Umbilical cord (tissue), 2 donors: ENCODE data around the gene INAFM2. TPM values are rescaled to one million over a fixed set of nuclear protein-coding genes. Genes with fewer than 3 reads are reported as not detected.

Experiments used
- DNase-seq: peaks from one replicate; pipeline ENCODE4 v3.0.0-alpha.2; 2015; ENCODE audit warnings: low spot score
- total RNA-seq: library from RNA; depleted of rRNA; stranded (reverse); fragments of >200 nt; gene quantifications from one replicate; pipeline ENCODE4 v1.2.3, GENCODE V29; 2014; ENCODE audit warnings: low replicate concordance; ENCODE audit not compliant: insufficient read depth

Gene INAFM2
- total RNA-seq, 1 donor from 2014 or later, result 26.7 TPM

DNA sequence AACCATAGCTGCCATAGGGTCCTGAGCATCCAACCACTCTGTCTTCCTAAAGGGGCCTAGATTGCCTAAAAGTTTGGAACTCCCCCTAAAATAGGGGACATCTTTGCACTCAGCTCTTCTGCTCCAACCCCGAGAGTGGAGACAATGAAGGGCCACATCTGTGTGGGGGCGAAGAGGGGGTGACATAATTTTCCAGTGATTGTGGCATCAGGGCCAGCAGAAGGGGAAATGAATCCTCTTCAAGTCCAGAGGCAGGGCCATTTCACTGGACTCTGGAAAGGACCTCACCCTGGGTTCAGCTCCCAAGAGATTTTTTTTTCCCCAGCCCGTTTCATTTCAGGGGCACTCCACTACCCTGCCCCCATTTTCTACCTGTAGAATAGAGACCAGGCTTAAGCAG lies 36.0 kb upstream of the INAFM2 start:
- no peak for DNase-seq

DNA sequence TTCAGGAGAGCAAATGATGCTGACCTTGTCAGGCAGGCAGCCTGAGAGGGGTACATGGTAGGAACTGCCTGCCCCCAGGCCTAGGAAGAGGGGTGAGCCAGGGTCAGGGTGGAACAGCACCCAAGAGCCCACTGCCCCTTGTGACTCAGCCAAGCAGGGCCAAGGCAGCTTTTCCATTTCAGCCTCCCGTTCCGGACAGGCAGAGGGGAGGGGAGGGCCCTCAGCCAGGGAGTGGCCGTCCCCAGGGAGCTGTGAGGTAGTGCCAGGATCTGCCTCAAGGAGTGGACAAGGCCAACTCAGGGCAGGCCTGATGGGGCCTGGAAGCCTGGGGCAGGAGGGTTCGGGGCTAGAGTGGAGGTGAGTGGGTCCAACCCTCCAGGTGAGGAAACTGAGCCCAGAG lies 35.5 kb upstream of the INAFM2 start:
- DNase-seq, result no peak

DNA sequence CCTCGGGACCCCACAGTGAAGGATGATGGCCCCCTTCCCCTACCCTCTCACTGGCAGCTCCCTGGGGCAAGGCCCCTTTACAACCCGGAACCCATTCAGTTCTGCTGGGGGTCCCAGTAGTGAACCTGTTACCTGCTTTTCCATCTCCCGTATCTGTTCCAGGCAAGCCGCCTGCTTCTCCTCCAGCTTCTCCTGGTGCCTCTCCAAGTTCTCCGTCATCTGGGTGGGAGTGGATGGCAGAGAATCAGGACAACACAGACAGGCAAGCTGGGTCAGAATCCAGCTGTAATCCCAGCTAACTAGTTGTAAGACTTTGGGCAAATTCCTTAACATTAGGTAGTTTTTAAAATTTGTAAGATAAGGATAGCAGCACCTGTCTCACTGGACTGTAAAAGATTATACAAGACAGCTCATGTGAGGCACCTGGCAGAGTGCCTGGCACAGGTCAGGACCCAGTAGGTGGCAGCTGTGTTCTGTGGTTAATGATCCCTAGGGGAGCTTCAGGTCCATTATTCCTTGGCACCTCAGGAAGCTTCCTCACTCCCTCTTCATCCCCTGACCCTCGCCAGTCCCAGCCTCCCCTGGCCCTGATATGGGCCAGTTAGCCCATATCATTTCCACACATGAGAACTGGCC lies 34.2 kb upstream of the INAFM2 start:
- DNase-seq, result no peak

DNA sequence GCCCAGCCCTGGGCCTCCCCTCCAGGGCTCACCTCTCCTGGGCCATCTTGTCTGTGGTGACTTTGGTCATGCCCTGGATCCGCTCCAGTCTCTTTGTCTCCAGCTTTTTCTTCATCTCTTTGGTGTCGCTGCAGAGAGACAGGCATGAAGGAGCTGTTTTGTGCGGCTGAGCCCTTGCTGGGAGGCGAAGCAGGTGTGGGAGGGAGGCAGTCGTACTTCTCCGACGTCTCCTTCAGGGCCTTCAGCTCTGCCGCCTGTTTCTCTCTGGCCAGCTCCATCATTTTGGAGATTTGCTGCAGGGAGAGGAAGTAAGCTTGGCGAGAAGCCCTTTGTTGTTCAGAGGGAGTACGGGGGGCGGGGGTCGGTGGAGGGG lies 33.0 kb upstream of the INAFM2 start:
- DNase-seq, result no peak

DNA sequence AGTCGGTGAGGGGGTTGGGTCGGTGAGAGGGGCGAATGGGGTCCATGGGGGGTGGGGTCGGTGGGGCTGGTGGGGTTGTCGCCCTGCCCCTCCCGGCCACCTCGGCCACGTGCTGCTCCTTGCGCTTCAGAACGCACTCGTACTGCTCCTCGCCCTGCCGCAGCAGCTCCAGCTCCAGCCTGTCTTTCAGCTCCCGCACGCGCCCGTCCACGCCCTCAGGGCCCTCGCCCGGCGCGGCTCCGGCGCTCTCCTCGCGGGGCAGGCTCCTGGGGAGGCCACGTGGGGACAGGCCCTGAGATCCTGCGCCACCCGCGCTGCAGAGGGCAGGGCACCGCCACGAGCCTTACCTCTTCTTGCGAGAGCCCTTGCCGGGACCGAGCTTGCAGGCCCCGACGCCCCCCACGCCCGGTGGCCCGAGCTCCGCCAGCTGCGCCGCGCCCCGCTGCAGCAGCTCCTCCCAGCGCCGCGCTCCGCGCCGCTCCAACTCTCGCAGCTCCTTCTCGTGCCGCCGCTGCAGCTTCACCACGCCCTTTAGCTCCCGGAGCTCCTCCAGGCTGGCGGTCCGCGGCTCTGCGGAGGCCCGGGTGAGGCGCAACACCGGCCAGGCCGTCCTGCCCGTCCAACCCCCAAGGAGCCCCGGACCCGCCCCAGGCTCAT lies 32.4 kb upstream of the INAFM2 start:
- peak; percentile 79 for DNase-seq

DNA sequence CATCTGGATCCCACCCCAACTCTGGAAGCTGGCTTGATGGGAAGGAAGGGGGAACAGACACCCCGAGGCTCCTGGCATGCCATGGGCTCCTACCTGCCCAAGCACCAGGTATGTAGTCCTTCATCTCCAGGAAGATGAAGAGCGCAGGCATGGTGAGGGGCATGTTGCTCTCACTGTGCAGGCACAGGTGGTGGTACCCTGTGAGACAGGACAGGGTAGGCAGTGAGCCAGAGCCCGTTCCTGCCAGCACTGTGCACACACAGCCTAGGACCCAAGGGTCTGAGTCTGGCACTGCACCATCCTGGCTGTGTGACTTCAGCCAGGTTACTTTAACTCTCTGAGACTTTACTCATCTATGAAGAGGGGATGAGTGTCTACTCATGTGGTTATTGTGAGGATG lies 31.2 kb upstream of the INAFM2 start:
- no peak for DNase-seq

DNA sequence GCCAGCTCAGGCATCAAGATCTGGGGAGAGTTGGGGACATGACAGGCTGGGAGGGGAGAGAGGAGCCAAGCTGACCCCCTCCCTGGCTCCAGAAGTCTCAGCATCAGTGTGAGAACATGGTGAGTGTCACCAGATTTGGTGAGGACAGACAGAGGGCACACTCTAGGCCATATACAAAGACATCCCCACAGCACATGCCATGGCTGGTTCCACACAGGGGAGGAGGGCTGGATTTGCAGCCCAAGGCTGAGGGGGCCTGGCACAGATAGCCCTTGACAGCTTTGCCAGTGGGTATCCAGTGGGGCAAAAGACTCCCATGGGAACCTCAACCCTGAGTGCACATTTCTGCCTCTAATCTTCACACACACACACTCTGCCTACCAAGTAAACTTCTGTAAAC lies 30.5 kb upstream of the INAFM2 start:
- no peak for DNase-seq

DNA sequence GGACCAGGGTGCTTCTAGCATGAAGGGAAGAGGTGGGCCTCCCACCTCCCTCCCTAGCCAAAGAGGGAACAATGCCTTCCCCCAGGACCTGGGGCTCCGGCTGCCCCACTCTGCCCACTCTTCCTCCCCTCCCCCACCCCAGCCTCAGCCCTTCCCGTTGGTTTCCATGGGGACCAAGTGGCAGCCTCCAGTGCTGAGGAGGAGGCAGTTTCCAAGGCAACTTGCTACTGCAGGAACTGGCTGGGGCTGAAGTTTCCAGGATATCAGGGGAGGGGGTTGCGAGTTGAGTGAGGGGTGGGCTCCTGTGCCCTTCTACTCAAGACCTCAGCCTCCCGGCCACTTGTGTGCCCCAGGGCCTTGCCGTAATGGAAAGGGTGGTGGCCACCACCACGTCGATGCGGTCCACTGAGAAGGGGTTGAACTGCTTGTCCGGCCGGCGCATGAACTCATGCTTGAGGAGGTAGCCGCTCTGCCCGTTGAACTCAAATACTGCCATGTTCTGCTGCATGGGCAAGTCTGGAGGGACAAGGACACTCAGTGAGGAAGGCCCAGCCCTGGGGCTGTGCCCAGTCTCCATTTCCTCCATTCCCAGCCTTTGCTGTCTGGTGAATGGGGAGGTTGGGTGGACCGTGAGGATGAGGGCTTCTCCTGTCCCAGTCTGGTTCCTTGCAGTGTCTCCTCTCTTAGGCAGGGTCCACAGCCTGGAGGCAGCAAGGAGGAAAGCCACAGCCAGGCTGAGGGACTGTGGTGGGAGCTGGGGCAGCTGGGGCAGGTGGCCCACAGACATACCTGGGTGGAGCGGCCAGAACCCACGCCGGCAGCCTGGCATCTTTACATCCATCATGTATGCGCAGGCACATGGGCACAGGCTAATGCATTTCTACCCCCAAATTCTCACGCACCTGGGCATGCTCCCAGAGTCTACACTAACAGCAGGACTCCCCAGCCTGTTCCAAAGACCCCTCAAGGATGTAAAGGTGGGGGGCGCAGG lies 29.3 kb upstream of the INAFM2 start:
- no peak for DNase-seq

DNA sequence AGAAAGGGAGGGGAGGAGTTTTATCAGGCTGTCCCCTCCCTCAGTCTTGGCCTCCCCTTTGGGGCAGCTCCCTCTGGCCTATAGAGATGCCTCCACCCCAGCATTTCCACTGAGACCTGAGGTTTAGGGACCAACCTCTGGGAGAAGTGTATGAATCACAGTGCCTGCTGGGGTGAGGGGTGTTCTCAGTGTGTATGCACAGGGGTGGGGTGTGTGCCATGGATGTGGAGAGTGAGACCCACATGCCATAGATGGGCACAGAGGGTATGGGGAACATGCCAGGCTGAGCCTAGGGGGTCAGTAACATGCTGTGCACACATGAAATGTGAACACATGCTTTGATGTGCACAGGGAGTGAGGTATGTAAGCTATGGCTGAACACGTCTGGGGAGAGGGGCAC lies 28.2 kb upstream of the INAFM2 start:
- DNase-seq, result no peak

DNA sequence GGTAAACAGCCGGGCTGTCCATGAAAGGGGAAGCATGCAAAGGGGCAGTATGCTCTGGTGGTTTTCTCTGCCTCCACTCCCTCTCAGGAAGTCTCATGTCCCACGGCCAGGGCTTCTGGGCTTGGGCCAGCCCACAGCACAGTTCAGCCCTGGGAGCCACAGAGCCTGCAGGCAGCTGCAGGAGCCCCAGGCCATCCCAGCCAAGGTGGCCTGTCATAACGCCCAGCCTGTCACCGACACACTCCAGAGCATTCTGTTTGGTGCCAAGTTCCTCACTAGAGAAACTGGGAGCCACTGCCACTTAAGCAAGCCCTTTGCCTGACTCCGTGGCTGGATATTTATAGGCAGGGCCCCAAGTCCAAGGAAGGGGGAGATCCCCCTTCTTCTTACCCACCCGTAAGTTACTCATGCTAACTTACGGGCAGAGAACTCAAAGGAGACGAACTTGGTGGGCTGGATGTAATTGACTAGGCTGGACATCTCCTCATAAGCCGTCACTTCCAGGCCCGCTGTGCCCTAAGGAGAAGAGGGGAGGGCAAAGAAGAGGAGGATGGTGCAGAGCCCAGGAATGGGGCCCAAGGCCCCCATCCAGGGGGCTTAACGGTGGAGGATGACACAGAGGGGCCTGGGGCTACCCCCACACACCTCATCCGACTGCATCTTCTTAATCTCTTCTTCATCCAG lies 27.5 kb upstream of the INAFM2 start:
- peak; percentile 54 for DNase-seq

DNA sequence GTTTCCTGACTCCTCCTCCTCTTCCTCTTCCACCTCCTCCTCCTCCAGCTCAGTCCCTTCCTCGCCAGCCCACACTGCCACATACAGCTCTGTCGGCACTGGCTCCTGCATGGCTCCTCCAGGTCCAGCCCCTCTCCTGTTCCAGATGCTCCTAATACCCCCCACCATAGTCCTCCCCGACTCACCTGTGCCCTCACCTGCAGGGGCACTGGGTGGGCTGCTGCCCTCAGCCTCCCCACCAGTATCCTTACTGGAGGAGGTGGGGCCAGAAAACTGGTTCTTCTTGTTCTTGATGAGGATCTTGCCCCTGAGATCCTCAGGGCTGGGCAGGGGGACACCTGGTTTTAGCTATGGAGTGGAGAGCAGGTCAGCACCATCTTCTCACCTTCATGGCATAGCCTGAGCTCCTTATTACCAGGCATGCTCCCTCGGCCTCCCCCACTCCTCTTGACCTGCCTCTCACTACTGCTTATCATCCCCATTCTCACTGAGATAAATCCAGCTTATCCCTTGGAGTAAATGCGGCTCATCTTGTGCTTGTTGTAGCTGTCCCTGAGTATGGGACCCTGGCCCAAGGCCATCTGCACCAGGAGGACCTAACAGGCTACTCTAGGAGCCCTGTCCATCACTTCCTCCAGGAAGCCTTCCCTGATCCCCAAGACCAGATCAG lies 26.8 kb upstream of the INAFM2 start:
- no peak for DNase-seq

DNA sequence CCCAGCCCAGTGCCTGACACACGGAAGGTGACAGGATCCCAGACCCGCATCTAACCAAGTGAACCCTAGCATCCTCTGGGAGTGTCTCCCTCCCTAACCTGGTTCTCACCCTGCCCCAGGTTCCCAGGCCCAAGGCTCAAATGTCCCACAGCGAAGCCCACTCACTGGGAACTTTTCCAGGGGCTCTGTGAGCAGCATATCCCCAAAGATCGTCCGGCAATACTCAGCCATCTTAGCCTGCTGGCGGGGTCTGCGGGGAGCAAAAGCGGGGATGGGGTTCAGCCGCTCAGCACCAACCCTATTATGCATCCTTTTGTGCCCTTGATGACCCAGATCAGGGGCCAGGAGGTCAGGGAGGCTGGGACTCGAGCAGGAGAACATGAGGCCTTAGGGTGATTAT lies 26.1 kb upstream of the INAFM2 start:
- DNase-seq, result no peak

DNA sequence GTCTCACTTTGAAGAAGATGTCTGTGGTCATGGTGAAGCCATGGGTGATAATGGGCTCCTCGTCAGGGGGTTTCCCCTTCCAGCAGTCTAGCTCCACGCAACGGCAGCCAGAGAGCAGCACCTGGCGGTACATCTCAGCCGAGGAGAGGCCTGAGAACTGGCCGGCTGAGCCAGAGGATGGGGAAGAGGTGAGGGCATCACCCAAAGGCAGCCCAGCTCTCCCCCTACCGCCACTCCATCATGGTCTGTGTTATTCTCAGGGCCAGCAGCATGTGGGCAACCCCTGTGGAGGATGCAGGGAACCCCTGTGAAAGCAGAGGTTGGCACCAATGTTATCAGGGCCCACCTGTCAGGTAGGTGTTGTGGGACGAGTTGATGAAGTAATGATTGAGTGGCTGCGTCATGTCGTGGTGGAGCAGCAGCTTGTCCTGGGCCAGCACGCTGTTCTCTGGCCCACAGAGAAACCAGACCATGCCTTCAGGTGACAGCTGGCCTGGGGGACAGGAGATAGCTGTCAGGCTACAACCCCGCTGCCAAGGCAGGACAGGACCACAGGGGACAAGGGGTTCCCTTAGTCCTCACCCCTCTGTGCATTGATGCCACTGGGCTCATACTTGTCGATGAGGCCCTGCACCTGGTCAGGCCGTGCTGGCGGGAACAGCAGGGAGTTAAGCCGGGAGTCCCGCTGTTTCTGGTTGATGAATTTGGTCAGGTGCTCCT lies 25.1 kb upstream of the INAFM2 start:
- no peak for DNase-seq

DNA sequence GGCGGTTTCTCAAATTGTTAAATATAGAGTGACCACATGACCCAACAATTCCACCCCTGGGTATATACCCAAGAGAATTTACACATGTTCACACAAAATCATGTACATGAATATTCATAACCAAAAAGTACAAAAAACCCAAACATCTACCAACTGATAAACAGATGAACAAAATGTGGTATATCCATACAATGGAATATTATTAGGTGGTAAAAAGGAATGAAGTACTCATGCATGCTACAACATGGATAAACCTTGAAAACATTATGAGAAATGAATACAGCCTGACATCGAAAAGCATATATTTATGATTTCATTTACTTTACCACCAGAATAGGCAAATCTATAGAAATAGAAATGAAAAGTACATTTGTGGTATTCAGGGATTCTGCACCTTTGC lies 23.1 kb upstream of the INAFM2 start:
- no peak for DNase-seq

DNA sequence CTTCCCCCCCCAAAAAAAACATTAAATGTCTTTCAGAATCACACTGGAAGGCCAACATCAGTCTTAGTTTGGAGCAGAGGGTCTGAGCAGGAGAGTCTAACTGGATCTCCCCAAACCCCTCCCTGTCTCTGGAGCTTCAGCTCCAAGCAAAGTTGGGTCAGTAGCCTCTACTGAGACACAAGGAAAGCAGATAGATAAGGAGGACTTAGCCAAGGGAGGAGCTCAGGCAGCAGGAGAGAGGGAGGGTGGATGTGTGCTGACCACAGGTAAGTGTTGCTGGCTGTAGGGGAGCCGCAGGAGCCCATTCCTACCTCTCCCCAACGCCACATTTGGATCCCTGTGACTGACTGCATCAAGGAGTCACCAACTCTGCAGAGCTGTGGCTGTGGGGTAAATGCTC lies 22.7 kb upstream of the INAFM2 start:
- no peak for DNase-seq

DNA sequence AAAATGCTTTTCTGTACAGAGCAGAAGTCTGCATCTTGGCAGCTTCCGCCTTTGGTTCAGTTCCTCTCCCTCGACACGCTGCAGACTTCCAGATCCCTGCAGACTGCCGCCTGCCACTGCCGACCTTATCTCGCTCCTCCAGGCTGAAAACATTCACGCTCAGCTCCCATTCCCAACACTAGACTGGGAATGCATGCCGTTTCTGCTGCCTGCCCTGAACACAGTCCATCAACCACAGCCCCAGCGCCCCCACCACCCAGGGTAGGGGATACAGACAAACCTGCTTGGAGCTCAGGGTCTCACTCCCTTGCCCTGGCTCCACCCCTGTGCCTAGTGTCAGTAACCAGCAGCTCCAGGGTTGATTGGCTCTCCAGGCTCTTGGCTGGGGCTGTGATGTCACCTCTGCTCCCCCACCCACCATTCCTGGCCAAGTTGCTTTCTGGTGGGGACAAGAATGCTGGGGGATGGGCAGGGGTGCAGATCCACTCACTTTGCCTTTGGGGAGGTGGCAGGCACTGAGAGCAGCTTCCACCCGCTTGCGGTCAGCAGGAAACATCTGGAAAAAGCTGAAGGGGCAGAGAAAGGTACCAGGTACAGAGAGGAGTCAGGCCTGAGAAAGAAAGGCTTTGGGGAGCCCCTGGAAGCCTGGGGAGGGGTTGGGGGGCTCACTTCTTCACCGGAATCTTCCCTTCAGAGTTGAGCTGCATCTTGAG lies 21.9 kb upstream of the INAFM2 start:
- peak; percentile 71 for DNase-seq

DNA sequence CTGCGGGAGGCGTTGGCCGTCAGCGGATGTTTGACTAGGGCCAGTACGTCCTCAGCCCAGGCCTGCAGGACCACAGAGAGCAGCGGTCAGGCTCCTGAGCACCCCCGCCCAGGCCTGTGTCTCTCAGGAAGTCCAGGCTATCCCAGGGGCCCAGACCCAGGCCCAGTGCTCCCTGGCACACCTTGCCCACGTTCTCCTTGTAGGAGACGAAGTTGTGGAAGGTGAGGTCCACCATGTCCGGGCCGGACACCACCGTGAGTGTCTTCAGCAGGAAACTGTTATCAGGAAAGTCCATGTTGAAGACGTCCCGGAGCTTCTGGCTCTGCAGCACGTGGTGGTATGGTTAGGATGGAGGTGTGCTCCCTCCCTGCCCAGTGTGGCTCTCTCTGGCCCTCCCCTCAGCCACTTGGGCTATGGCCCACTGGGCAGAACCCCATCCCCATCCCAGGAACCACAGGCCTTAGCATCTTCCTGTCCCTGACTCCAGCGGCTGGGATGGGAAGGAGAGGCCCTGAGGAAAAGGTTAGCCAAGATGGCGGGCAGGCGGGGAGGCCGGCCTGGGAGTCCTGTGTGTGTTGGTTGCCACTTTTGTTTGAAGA lies 21.1 kb upstream of the INAFM2 start:
- DNase-seq, result no peak

DNA sequence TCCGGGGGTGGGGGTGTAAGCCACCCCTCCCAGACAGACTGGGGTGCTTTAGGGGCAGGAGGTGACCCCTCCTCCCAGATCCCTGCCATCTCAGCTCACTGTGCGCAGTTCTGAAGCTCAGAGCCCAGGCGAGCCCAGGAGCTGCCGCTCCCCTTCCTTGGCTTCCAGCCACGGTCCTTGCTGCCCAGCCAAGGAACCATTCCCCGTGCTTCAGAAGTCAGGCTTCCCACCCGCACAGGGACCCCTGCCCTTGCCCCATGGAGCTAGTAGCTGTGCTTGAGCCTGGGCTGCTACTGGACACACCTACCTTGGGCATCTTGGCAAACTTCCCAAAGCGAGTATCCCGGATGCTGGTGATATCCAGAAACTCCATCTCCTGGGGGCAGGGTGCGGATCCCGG lies 20.5 kb upstream of the INAFM2 start:
- DNase-seq, result no peak

DNA sequence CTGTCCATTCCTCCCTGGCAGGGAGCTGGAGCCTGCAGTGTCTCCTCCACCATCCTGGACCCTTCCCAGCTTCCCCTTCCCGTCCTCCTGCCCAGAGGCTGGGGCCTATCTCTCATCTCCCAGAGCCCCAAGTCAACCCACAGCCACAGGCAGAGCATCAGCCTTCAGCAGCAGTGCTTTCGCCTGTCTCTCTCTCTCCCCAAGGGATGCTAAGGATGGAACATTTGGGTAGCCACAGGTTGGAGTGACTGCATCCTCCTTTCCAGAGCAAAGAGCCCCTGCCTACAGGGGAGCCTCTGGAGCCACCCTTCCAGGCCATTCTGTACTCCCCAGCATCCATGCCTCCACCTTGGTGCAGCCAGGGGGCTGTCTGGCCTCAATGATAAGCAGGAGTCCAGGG lies 19.9 kb upstream of the INAFM2 start:
- DNase-seq, result no peak

DNA sequence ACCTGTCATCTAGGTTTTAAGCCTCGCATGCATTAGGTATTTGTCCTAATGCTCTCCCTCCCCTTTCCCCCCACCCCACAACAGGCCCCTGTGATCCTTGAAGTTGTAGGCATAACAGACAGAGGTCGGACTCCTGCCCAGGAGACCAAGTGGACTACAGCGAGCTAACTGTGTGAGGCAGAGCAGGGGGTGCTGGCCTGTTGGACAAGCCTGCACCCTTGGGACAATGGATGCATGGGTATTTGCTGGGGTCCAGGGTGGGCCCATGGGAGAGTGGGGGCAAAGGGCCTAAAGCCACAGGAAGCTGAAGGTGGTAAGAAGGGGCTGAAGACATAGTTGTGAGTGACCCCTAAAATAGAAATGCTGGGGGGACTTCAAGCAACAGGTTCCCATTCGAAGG lies 18.2 kb upstream of the INAFM2 start:
- no peak for DNase-seq
